ENCODE measurements around the gene KCTD11.

GRCh38 chr17:7309628-7310027 is 42.3 kb upstream of the KCTD11 start:
- no peak for TF ChIP-seq ARNTL (CRISPR knock-in tag; IDR thresholded peaks at IDR 0.05; ENCODE audit: borderline replicate concordance, low read depth)
- no peak for TF ChIP-seq OSR1 (CRISPR knock-in tag; IDR thresholded peaks at IDR 0.05)
- TF ChIP-seq, protein P1, sequence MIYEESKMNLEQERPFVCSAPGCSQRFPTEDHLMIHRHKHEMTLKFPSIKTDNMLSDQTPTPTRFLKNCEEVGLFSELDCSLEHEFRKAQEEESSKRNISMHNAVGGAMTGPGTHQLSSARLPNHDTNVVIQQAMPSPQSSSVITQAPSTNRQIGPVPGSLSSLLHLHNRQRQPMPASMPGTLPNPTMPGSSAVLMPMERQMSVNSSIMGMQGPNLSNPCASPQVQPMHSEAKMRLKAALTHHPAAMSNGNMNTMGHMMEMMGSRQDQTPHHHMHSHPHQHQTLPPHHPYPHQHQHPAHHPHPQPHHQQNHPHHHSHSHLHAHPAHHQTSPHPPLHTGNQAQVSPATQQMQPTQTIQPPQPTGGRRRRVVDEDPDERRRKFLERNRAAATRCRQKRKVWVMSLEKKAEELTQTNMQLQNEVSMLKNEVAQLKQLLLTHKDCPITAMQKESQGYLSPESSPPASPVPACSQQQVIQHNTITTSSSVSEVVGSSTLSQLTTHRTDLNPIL (CRISPR knock-in tag; IDR thresholded peaks at IDR 0.05; ENCODE audit: low read depth), result no peak
- no peak for TF ChIP-seq CSDC2 (CRISPR knock-in tag; IDR thresholded peaks at IDR 0.05)
- TF ChIP-seq RARB (CRISPR knock-in tag; IDR thresholded peaks at IDR 0.05), result no peak
- TF ChIP-seq, protein P2, sequence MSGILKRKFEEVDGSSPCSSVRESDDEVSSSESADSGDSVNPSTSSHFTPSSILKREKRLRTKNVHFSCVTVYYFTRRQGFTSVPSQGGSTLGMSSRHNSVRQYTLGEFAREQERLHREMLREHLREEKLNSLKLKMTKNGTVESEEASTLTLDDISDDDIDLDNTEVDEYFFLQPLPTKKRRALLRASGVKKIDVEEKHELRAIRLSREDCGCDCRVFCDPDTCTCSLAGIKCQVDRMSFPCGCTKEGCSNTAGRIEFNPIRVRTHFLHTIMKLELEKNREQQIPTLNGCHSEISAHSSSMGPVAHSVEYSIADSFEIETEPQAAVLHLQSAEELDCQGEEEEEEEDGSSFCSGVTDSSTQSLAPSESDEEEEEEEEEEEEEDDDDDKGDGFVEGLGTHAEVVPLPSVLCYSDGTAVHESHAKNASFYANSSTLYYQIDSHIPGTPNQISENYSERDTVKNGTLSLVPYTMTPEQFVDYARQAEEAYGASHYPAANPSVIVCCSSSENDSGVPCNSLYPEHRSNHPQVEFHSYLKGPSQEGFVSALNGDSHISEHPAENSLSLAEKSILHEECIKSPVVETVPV (CRISPR knock-in tag; IDR thresholded peaks at IDR 0.05), result no peak
- TF ChIP-seq ISL1 (CRISPR knock-in tag; IDR thresholded peaks at IDR 0.05), result no peak
- no peak for TF ChIP-seq ZNF565 (CRISPR knock-in tag; conservative IDR thresholded peaks at IDR 0.05; ENCODE audit: low read depth)
- no peak for TF ChIP-seq ZFP30 (CRISPR knock-in tag; IDR thresholded peaks at IDR 0.05)
- no peak for TF ChIP-seq PPARA (CRISPR knock-in tag; IDR thresholded peaks at IDR 0.05; ENCODE audit: borderline replicate concordance)
